Psoas muscle (tissue), 8 donors: ENCODE data around the gene EYA2. TPM values are rescaled to one million over a fixed set of nuclear protein-coding genes. Genes with fewer than 3 reads are reported as not detected.

Experiments
- ATAC-seq, 4 donors: fragments of 200-7000 bp; cut with Tn5 transposase; one replicate each; pipeline ENCODE4 v1.9.1; 2020; ENCODE audit warnings: moderate library complexity in 3 of 4, mild to moderate bottlenecking in 2 of 4
- DNase-seq, 2 donors: peaks; one replicate each; pipeline ENCODE4 v3.0.0-alpha.2; 2020
- H3K27ac ChIP-seq: fragments of 200-600 bp; one replicate; pipeline ENCODE4 v1.8.0; 2022
- H3K27me3 ChIP-seq, 3 donors: fragments of 200-600 bp in 1 of 3; one replicate each; pipeline versions ENCODE4 v1.6.1 to v1.8.0; 2013 to 2022; ENCODE audit warnings: low read length in 2 of 3, mild to moderate bottlenecking in 2 of 3, moderate library complexity in 1 of 3; ENCODE audit not compliant: insufficient read depth in 3 of 3
- H3K36me3 ChIP-seq, 2 donors: fragments of 200-600 bp in 1 of 2; one replicate each; pipeline versions ENCODE4 v1.6.1 to v1.8.0; 2013 to 2022; ENCODE audit warnings: low read depth in 1 of 2, mild to moderate bottlenecking in 1 of 2, moderate library complexity in 1 of 2; ENCODE audit not compliant: insufficient read depth in 1 of 2
- H3K4me1 ChIP-seq: fragments of 200-600 bp; one replicate; pipeline ENCODE4 v1.8.0; 2022
- H3K4me3 ChIP-seq: fragments of 200-600 bp; one replicate; pipeline ENCODE4 v1.8.0; 2022; ENCODE audit warnings: mild to moderate bottlenecking
- H3K9me3 ChIP-seq: fragments of 200-600 bp; one replicate; pipeline ENCODE4 v1.8.0; 2022
- CTCF ChIP-seq: fragments of 200-600 bp; IDR thresholded peaks from one replicate; pipeline ENCODE4 v1.8.0; 2022; ENCODE audit warnings: antibody characterized with exemption
- WGBS, 3 donors: extraction: QIAGEN DNeasy Blood & Tissue Kit; methylation state at CpG; one replicate each; pipeline versions ENCODE4 v1.1.6 to v1.1.7; 2013; 5-methylcytosine and 5-hydroxymethylcytosine counted together
- intact Hi-C, 2 donors: fragments of 100-400 bp; cut with DNase I; formaldehyde crosslinking; loops; one replicate each; pipeline versions ENCODE4 v1.11.0 to v1.14.2; 2022
- polyA plus RNA-seq, 3 donors: library from polyadenylated mRNA; stranded (reverse); fragments of 200-250 nt; gene quantifications; one replicate each; pipeline ENCODE4 v1.2.3, GENCODE V29; 2013
- total RNA-seq, 4 donors: library from RNA; stranded (reverse); fragmentation: NEBNext Ultra II Directional in 2 of 4; extraction: Animal tissue kit (Norgen Biotek cat#: 25700) in 2 of 4; gene quantifications; one replicate each; pipeline versions ENCODE4 v1.2.1 to v1.2.4, GENCODE V29; 2021 to 2023
- donor health status: healthy with polysubstance abuse.
- donor health status: DM: no; HTN: no; CAD: no; lungs with moderate emphysema.
- donor health status: Bipolar disorder and iron deficiency.
- donor health status: healthy.
- donor health status: DM: yes; HTN: yes; CAD: no.
- donor health status: DM: no; HTN: no; CAD: no.
- donor health status: DM: no; HTN: no; CAD: no.
- donor health status: DM: yes; HTN: yes; CAD: no.

EYA2 gene
- total and polyA plus RNA-seq, 7 donors, result 0.72 to 4.0 (median 2.0) TPM

GRCh38 chr20:46934746-46935287, 40.2 kb downstream of the EYA2 start:
- Histone ChIP-seq H3K27me3 (no peaks in the 10 kb centered on the region), H3K4me3 (no peak overlapping the region), H3K36me3 (no peaks in the 10 kb centered on the region), H3K4me1 (no peaks in the 10 kb centered on the region), H3K27ac (no peak overlapping the region), H3K9me3 (no peaks in the 10 kb centered on the region)
- ATAC-seq (no peak), DNase-seq (no peak)
- 67 to 89% (median 71%) methylated on average over 4 of the region's 4 CpGs for whole genome bisulfite sequencing, 3 donors
- TF ChIP-seq CTCF, result no peak
- intact Hi-C loops, result no loop called here

GRCh38 chr20:46935394-46936017, 40.9 kb downstream of the EYA2 start:
- no peak for TF ChIP-seq CTCF
- H3K4me1 ChIP-seq, result no peaks in the 10 kb centered on the region
- H3K27ac ChIP-seq, result no peak overlapping the region
- no peaks in the 10 kb centered on the region for H3K9me3 ChIP-seq
- ATAC-seq, result no peak
- intact Hi-C loops, result no loop called here
- no peak for DNase-seq
- H3K27me3 ChIP-seq, result no peaks in the 10 kb centered on the region
- 85 to 86% (median 86%) methylated on average over 9 of the region's 9 CpGs for WGBS, 3 donors
- H3K36me3 ChIP-seq, result no peaks in the 10 kb centered on the region
- H3K4me3 ChIP-seq, result no peak overlapping the region

GRCh38 chr20:46936415-46937156, 41.9 kb downstream of the EYA2 start:
- H3K36me3 ChIP-seq, result no peaks in the 10 kb centered on the region
- TF ChIP-seq CTCF, result no peak
- ATAC-seq (no peak), DNase-seq (no peak)
- intact Hi-C loops, result no loop called here
- no peaks in the 10 kb centered on the region for H3K27me3 ChIP-seq
- WGBS, 3 donors, result 38 to 51% (median 50%) methylated on average over 18 of the region's 18 CpGs
- no peak overlapping the region for H3K4me3 ChIP-seq
- no peaks in the 10 kb centered on the region for H3K9me3 ChIP-seq
- H3K4me1 ChIP-seq, result no peaks in the 10 kb centered on the region
- H3K27ac ChIP-seq, result no peak overlapping the region

- Histone ChIP-seq H3K9me3 (no peaks in the 10 kb centered on the region), H3K27me3 (no peaks in the 10 kb centered on the region), H3K27ac (no peak overlapping the region), H3K36me3 (no peaks in the 10 kb centered on the region), H3K4me1 (no peaks in the 10 kb centered on the region), H3K4me3 (no peak overlapping the region)
- 58 to 66% (median 61%) methylated on average over 4 of the region's 4 CpGs for WGBS, 3 donors
- ATAC-seq (no peak), DNase-seq (no peak)
- TF ChIP-seq CTCF, result no peak
- intact Hi-C loops, result no loop called here
These were observed 42.5 kb downstream of the EYA2 start for GRCh38 chr20:46937157-46937523.
